Astrocyte of the cerebellum (primary cell): ENCODE measurements around the gene EBF3.

Experiments used
- DNase-seq: peaks from one replicate; pipeline ENCODE4 v3.0.0-alpha.2; 2011; ENCODE audit warnings: low read depth
- H3K4me3 ChIP-seq: 2 replicates; pipeline ENCODE4 v1.5.1; 2011; ENCODE audit warnings: mild to moderate bottlenecking, low read depth, low read length, moderate library complexity
- in situ Hi-C: cut with HindIII; loops from 2 replicates; pipeline ENCODE4 v1.10.0; 2017; ENCODE audit warnings: low sequenced_read_pairs
- TF ChIP-seq, protein P1 (sequence below): IDR thresholded peaks from 2 replicates; pipeline ENCODE4 v1.5.1; 2012; ENCODE audit warnings: low read length, low read depth, moderate library complexity, mild to moderate bottlenecking; ENCODE audit errors: missing control alignments

The EBF3 gene

DNA sequence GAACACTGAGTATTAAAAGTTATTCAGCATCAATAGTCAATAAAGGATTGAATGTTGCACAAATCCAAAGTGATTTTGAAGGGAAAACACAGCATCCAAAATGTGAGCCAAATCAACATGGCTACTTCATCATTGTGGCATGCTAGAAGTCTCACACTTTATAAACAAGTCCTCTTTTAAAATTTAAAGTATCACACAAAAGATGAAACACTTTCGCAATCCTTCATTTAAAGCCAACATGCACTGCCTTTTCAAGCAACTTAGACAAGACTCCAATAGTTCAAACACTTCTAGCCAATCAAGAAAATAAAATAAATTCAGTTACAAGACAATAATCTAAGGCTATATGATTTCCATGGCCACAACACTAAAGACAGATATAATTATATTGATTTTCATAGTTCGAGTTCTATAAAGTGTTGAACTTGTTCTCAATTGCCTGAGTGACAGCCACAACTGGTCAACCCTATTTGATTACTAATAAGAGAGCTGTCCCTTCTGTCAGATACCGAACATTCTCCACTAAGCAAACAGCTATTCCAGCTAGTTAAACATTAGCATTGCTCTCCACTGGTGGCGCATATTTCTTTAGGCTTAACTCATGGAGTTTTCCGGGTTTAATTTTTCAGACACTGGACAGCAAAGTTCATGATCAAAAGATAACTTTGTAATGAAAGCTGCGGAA lies 8.3 kb downstream of the EBF3 start:
- DNase-seq = no peak
- in situ Hi-C loops = no loop called here
- TF ChIP-seq, protein P1, sequence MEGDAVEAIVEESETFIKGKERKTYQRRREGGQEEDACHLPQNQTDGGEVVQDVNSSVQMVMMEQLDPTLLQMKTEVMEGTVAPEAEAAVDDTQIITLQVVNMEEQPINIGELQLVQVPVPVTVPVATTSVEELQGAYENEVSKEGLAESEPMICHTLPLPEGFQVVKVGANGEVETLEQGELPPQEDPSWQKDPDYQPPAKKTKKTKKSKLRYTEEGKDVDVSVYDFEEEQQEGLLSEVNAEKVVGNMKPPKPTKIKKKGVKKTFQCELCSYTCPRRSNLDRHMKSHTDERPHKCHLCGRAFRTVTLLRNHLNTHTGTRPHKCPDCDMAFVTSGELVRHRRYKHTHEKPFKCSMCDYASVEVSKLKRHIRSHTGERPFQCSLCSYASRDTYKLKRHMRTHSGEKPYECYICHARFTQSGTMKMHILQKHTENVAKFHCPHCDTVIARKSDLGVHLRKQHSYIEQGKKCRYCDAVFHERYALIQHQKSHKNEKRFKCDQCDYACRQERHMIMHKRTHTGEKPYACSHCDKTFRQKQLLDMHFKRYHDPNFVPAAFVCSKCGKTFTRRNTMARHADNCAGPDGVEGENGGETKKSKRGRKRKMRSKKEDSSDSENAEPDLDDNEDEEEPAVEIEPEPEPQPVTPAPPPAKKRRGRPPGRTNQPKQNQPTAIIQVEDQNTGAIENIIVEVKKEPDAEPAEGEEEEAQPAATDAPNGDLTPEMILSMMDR = no peak
- no peak overlapping the region for H3K4me3 ChIP-seq

DNA sequence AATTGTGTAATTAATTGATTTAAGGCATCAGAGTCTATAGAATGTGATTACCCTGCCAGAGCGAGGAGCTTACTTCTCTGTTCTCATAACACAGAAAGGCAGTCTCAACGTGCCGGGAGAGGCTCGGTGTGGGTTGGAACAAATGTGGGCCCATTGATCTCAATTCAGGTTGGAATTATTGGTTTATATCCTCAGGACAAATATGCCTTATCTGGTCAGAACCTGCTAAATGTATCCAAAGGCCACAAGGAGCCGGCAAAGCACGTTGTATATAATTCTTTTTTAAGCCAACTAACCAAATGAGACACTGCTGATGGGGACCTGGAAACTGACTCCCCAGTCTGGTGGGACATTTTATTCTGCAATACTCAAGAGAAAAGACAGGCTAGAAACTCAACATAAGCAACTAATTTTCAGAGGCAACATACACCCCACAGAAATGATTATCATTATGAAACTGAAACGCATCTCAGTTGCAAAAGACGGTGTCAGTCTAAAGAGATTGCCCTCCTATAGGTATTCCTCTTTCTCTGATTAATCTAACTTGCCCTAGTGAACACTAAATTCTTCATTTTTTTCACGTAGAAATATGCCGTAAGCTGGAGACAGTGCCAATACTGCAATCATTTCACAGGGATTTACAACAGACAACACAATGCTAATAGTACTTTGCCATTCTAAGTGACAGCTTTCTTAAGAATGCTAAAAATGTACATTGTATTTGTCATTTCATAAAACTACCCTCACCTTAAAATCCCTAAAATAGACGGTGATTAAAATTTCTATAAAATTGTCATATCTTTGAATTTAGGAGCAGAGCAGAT lies 9.4 kb downstream of the EBF3 start:
- TF ChIP-seq, protein P1 = no peak
- in situ Hi-C loops = loop anchor here (5.0 kb wide), 1 partner anchor 567 kb away; no protein-coding TSS in a partner anchor
- DNase-seq = no peak
- H3K4me3 ChIP-seq = no peak overlapping the region

DNA sequence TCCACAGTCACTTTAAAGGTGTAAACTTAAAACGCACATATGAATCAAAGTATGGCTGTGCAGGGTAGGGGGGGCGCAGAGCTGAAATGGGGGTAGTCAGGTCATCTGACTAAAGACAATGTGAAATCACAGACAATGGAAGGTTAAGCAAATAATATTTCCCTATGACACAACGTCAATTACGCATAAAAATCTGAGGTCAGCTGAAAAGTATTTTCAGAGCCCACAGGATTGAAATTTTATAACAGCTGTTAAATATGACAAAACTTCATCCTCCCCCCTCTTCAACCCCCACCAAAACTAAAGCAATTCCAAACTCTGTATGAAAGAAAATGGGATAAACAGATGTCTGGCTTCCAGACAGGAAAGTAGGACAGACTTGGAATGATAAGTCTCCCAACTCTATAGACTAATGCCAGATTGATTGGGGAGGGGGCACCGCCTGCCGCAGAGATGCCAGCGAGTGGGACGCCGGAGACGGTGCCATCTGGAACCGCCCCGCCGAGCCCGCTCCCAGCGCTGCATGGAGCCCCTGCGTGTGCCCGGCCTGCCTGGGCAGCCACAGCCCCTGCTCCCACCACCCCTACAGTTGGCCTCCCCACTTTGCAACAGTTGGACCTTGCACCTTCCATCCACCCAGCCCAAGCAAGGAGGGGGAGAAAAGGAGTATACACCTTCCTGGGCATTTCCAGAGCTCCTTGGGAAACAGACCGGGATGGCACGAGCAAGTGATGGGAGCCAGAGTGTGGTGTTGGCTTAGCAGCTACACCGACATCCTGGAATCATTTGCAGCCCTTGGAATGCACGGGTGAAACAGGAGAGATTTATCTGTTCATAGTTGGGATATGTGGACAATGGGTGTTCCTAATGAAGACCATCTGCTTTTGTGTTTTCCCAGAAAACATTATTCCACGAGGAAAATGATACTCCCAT lies 10.7 kb downstream of the EBF3 start:
- no peak for DNase-seq
- no peak overlapping the region for H3K4me3 ChIP-seq
- in situ Hi-C loops = loop anchor here (5.0 kb wide), 1 partner anchor 566 kb away; no protein-coding TSS in a partner anchor
- TF ChIP-seq, protein P1 = no peak

DNA sequence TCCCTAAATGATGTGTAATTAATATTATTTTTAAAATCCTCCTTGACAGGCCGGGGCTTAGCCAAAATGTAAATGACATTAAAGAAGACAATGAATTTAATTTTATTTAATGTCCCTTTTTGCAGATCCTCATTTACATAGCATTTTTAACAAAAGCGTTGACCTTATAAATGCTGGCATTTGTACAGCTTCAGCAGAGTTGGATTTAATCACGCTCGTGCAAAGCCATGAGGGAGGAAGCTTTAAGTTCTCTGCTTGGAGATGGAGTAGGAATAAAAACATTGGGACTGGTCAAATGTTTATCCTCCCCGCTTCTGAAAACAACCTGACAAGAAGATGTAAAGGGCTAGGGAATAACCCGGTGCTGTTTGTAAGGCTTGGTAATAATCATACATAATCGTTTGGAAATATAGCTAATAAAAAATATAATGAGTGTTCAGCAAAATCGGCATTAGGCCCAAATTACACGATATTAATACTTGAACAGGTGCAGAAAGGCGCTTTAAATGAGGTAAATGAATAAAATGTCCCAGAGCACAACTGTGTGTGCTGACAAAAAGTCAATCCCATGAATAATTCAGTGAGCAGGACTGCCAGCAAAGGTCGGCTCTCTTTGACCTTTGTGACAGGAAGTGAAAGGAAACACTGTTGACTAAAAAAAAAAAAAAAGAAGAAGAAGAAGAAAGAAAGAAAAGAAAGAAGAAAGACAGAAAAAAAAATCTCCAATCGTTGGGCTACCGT lies 11.5 kb downstream of the EBF3 start:
- in situ Hi-C loops = loop anchor here (5.0 kb wide), 1 partner anchor 565 kb away; no protein-coding TSS in a partner anchor
- H3K4me3 ChIP-seq = no peak overlapping the region
- TF ChIP-seq, protein P1 = no peak
- DNase-seq = no peak

DNA sequence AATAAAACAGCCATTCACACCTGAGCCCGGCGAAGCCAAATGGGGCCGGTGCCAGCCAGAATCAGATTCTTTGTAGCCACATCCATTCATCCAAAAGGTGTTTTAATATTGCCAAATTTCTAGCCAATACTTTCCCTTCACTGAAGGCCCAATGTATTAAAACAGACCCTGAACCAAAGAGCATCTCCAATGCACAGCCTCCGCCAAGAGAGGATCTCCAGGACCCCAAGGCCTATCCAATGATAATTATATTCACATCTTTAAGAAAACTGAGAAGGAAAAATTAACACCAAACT lies 12.2 kb downstream of the EBF3 start:
- DNase-seq = no peak
- H3K4me3 ChIP-seq = no peak overlapping the region
- in situ Hi-C loops = loop anchor here (5.0 kb wide), 1 partner anchor 565 kb away; no protein-coding TSS in a partner anchor
- TF ChIP-seq, protein P1 = no peak
